Measurements from ENCODE around the gene PDCD5.
"Not testable (repeated sequence)": the region's sequence is repeated elsewhere in the genome, so short reads cannot be mapped to it uniquely, and the experiment has no call there.

PDCD5 gene, protein sequence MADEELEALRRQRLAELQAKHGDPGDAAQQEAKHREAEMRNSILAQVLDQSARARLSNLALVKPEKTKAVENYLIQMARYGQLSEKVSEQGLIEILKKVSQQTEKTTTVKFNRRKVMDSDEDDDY

GRCh38 chr19:32580901-32581704 is at the start of gene PDCD5:
TSS of gene PDCD5 (plus strand) at chr19:32581190. CDS start at chr19:32581262, 72 bp downstream.
- peak; percentile 99 for DNase-seq (ENCODE audit: low spot score)

- DNase-seq (ENCODE audit: low spot score) = no peak
Measured at GRCh38 chr19:32532233-32532632, 48.8 kb upstream of the PDCD5 start.

GRCh38 chr19:32537580-32537979 is 43.4 kb upstream of the PDCD5 start:
- no peak for DNase-seq (ENCODE audit: low spot score)

- no peak for DNase-seq (ENCODE audit: low spot score)
Measured at GRCh38 chr19:32539240-32539916, 41.6 kb upstream of the PDCD5 start.

DNA sequence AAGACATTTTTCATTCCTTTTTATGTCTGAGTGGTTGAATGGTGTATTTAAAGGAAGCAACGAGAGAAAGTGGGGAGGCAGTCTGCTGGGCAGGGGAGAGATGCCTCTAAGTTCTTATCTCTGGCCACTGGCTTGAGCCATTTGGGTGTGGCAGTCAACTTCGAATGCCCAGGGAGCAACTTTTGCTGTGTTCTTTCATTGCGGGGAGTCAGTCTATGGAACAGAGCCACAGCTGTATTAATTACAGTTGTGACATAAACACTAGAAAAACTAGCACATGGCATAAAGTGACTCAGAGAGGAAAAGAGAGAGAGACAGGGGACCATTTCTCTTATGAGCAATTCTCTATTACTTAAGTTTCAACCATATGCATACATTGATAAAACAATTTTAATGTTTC is 40.4 kb upstream of the PDCD5 start:
- DNase-seq (ENCODE audit: low spot score) = no peak

- DNase-seq (ENCODE audit: low spot score) = not testable (repeated sequence)
Measured at GRCh38 chr19:32541376-32541775, 39.6 kb upstream of the PDCD5 start.

- no peak for DNase-seq (ENCODE audit: low spot score)
Measured at GRCh38 chr19:32542477-32543108, 38.4 kb upstream of the PDCD5 start.

DNA sequence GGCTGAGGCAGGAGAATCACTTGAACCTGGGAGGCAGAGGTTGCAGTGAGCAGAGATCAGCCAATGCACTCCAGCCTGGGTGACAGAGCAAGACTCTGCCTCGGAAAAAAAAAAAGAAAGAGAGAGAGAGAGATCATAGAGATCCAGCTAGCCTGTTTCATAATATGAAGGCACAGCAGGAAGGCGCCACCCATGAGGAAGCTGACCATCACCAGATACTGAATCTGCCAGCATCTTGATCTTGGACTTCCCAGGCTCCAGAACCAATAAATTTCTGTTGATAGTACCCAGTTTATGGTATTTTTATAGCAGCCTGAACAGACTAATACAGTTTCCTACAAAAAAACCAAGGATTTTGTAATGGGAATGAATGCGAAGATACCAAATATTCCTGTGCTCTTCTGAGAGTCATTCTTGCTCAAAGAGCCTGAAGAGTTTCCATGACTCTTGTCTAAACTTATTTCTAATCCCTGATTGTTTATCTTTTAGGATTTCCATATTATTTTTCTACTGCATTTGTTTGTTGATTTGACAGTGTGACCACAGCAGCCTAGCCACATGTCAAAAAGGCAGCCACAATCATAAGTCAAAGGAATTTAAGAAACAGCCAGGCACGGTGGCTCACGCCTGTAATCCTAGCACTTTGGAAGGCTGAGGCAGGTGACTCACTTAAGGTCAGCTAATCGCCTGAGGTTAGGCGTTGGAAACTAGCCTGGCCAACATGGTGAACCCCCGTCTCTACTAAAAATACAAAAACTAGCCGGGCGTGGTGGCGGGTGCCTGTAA is 37.7 kb upstream of the PDCD5 start:
- DNase-seq (ENCODE audit: low spot score) = no peak

DNA sequence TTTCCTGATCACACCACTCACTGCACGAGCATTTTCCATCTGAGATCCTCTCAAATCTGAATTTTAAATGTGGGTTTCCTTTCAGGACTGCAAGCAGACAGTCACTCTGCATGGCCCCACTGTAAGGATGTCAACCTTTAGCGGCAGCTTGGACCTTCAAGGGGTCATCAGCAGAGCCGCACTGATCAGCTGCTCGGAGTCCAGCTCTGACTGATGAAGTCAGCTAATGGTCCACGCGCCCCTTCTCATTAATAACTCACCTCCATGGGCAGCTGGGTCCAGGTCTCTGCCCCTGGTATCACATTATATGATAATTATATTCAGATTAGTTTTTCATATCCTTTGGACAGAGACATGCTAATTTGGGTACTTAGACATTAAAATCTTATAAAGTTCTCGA is 36.1 kb upstream of the PDCD5 start:
- no peak for DNase-seq (ENCODE audit: low spot score)

GRCh38 chr19:32550666-32551065 is 30.3 kb upstream of the PDCD5 start:
- no peak for DNase-seq (ENCODE audit: low spot score)

- no peak for DNase-seq (ENCODE audit: low spot score)
Measured at GRCh38 chr19:32555786-32556185, 25.2 kb upstream of the PDCD5 start.

DNA sequence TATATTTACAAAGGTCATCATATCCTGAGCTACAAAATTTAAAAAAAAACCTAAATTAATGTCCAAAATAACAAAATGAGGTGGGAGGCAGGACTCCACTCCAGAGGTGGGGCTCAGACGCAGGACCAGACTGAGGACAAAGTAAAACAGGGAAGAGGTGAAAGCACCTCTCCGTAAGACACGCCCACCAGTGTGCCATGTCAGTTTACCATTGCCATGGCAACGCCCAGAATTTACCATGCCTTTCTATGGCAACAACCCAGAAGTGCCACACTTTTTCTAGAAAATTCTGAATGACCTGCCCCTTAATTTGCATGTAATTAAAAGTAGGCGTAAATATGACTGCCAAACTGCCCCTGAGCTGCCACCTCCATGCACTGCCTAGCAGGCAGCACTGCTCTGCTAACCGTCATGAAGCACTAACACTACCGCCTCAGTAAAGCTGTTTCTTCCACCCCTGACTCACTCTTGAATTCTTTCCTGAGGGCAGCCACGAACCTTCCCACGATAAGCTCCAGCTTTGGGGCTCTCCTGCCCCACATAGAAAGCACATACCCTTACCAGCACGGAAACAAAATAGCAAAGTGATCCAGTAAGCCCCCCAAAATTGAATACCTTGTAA is 22.3 kb upstream of the PDCD5 start:
- DNase-seq (ENCODE audit: low spot score) = no peak

DNA sequence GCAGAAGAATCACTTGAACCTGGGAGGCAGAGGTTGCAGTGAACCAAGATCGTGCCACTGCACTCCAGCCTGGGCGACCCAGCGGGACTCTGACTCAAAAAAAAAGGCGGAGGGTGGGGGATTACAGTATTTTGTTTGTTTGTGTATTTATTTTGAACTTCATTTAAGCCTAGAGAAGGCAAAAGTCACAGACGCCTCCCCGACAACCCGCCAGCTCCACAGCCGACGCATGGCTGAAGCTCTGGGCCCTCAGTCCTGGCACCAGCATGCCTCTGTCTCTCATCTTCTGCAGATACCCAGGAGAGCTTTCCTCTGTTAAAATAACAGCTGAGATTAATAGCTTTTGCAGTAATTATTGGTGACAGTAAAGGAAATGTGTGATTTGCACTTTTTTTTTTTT is 17.2 kb upstream of the PDCD5 start:
- DNase-seq (ENCODE audit: low spot score) = no peak

GRCh38 chr19:32566246-32566830 is 14.7 kb upstream of the PDCD5 start:
- peak; percentile 45 for DNase-seq (ENCODE audit: low spot score)

- no peak for DNase-seq (ENCODE audit: low spot score)
Measured at GRCh38 chr19:32567486-32567885, 13.5 kb upstream of the PDCD5 start.

- DNase-seq (ENCODE audit: low spot score) = peak; percentile 72
Measured at GRCh38 chr19:32570081-32570785, 10.8 kb upstream of the PDCD5 start.

DNA sequence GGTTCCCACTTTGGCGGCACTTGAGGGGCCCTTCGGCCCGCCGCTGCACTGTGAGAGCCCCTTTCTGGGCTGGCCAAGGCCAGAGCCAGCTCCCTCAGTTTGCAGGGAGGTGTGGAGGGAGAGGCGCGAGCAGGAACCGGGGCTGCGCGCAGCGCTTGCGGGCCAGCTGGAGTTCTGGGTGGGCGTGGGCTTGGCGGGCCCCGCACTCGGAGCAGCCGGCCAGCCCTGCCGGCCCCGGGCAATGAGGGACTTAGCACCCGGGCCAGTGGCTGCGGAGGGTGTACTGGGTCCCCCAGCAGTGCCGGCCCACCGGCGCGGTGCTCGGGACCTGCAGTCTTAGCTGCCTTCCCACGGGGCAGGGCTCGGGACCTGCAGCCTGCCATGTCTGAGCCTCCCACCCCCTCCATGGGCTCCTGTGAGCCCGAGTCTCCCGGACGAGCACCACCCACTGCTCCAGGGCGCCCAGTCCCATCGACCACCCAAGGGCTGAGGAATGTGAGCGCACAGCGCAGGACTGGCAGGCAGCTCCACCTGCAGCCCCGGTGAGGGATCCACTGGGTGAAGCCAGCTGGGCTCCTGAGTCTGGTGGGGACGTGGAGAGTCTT is 9.4 kb upstream of the PDCD5 start:
- not testable (repeated sequence) for DNase-seq (ENCODE audit: low spot score)

DNA sequence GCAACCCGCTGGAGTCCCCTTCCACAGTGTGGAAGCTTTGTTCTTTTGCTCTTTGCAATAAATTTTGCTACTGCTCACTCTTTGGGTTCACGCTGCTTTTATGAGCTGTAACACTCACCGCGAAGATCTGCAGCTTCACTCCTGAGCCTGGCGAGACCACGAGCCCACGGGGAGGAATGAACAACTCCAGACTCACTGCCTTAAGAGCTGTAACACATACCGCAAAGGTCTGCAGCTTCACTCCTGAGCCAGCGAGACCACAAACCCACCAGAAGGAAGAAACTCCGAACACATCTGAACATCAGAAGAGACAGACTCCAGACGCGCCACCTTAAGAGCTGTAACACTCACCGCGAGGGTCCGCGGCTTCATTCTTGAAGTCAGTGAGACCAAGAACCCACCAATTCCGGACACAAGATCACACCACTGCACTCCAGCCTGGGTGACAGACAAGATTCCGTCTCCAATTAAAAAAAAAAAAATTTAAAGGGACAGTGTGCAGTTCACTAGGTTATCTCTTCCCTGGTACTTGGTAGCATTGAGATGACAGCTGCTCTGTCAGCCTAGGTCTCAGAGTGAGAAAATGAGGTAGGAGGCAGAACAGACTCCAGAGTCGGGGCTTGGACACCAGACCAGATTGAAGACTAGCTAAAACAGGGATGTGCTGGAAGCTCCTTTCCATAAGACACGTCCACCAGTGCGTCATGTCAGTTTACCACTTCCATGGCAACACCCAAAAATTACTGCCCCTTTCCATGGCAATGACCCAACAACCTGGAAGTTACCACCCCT is 8.1 kb upstream of the PDCD5 start:
- DNase-seq (ENCODE audit: low spot score) = not testable (repeated sequence)

DNA sequence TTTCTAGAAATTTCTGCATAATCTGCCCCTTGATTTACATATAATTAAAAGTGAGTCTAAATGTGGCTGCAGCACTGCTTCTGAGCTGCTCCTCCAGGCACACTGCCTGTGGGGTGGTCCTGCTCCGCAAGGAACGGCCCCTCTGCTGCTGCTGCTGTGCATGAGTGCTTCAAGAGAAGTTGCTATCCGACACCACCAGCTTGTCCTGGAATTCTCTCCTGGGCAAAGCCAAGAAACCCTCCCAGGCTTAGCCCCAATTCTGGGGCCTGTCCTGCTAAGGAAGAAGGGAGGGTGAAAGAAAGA is 7.5 kb upstream of the PDCD5 start:
- DNase-seq (ENCODE audit: low spot score) = no peak
